SK-N-SH (cell line): ENCODE measurements around the gene ITGB6.

Source experiments
- EZH2phosphoT487 ChIP-seq: fragments of 200-600 bp; sonication (generic); IDR thresholded peaks from 2 replicates; pipeline ENCODE4 v1.6.1; 2017; ENCODE audit warnings: low read depth, mixed run types, mild to moderate bottlenecking, antibody characterized with exemption, moderate library complexity, borderline replicate concordance
- PBX3 ChIP-seq: IDR thresholded peaks from 2 replicates; pipeline ENCODE4; 2012
- REST ChIP-seq: IDR thresholded peaks from 2 replicates; pipeline ENCODE4 v1.6.1; 2012; ENCODE audit warnings: mild to moderate bottlenecking, low read depth, low read length, moderate library complexity

- TF ChIP-seq REST: no peak
- no peak for TF ChIP-seq EZH2phosphoT487
- TF ChIP-seq PBX3: no peak
Measured at GRCh38 chr2:160201849-160202539, 1.9 kb upstream of the ITGB6 start.
